ENCODE measurements around the gene ZNF516.

ZNF516 gene

DNA sequence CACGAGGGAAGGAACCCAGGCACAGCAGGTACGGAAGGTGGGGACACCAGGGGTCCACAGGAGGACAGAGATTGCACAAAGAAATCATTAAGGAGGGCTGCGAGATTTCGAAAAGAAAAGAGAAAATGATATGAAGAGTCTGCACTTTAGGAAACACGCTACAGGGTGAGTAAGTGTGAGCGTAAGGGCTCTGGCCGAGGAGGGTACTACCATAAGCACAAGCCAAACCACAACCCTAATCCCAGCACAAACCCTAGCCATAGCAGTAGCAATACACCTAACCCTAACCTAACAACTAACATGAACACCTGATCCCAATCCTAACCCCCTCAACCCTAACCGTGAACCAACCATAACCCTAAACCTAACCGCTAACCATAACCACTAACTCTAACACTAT, 104.0 kb downstream of the ZNF516 start:
- no peak for TF ChIP-seq CTCF (conservative IDR thresholded peaks at IDR 0.05)
- H3K27ac ChIP-seq = no peak overlapping the region

- H3K27ac ChIP-seq = no peak overlapping the region
- TF ChIP-seq CTCF (conservative IDR thresholded peaks at IDR 0.05) = no peak
These were observed 104.5 kb downstream of the ZNF516 start for GRCh38 chr18:76390452-76391035.

DNA sequence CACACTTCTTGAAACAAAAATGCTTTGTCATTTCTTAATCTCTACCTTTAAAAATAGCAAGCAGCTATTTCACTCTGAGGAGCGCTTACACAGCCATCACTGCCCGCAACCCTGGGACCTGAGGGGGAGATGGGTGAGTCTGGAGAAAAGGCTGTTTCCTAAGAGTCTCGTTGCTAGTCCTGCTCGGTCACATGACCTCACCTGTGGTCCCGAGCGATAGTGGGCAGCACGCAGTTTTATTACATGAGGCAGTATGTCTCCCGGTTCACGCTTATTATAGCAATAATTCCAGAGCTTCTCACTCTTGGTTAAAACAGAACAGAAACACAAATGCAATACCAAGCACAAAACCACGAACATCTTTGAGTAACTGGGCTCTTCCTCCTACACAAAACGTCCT, 105.3 kb downstream of the ZNF516 start:
- H3K27ac ChIP-seq = no peak overlapping the region
- no peak for TF ChIP-seq CTCF (conservative IDR thresholded peaks at IDR 0.05)

GRCh38 chr18:76388891-76389423, 106.1 kb downstream of the ZNF516 start:
- TF ChIP-seq CTCF (conservative IDR thresholded peaks at IDR 0.05) = no peak
- no peak overlapping the region for H3K27ac ChIP-seq

DNA sequence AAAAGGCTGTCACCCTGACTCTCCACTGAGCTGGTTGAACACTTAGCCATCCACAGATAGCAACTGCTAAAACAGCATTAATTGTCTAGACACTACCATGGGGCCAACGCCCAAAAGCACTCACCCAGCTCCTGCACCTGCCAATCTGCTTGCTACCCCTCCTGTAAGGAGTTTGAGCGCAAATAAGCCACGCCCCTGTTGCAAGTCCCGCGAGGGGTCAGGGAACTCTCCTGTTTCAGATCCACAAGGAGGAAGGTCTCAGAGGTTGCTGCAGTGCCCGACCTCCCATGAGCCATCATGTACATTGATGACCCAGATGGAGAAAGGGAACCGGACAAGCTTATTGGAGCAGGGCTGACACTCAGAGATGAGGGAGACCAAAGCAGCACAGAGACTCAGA, 106.8 kb downstream of the ZNF516 start:
- H3K27ac ChIP-seq = no peak overlapping the region
- TF ChIP-seq CTCF (conservative IDR thresholded peaks at IDR 0.05) = no peak

GRCh38 chr18:76387608-76388007, 107.4 kb downstream of the ZNF516 start:
- TF ChIP-seq CTCF (conservative IDR thresholded peaks at IDR 0.05) = no peak
- H3K27ac ChIP-seq = no peak overlapping the region

DNA sequence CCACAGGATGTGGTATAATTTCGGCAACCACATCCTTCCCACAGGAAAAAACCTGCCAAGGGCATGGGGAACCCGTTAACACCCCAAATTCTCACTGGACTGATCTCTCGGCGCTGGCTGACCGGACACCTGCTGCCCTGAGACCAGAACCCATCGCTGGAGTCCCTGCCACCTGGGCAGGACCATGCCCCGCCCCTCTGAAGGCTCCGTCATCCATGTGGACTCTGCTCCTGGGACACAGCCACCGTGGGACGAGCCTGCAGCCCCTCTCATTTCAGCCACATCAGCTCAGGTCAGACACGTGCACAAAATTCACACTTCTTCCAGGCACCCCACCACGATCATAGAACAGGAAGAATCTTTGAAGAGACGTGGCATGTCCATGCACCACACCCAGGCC, 108.2 kb downstream of the ZNF516 start:
- no peak for TF ChIP-seq CTCF (conservative IDR thresholded peaks at IDR 0.05)
- no peak overlapping the region for H3K27ac ChIP-seq
